ENCODE measurements around the gene NKIRAS2.

- TF ChIP-seq CTCF (IDR thresholded peaks at IDR 0.05 in 8 of 11, conservative IDR thresholded peaks at IDR 0.05 in 3 of 11) (no peak), POLR2A (IDR thresholded peaks at IDR 0.05) (no peak)
Measured at GRCh38 chr17:41982026-41982760, 37.7 kb upstream of the NKIRAS2 start.
